ENCODE measurements around the gene UBAC1.

DNA sequence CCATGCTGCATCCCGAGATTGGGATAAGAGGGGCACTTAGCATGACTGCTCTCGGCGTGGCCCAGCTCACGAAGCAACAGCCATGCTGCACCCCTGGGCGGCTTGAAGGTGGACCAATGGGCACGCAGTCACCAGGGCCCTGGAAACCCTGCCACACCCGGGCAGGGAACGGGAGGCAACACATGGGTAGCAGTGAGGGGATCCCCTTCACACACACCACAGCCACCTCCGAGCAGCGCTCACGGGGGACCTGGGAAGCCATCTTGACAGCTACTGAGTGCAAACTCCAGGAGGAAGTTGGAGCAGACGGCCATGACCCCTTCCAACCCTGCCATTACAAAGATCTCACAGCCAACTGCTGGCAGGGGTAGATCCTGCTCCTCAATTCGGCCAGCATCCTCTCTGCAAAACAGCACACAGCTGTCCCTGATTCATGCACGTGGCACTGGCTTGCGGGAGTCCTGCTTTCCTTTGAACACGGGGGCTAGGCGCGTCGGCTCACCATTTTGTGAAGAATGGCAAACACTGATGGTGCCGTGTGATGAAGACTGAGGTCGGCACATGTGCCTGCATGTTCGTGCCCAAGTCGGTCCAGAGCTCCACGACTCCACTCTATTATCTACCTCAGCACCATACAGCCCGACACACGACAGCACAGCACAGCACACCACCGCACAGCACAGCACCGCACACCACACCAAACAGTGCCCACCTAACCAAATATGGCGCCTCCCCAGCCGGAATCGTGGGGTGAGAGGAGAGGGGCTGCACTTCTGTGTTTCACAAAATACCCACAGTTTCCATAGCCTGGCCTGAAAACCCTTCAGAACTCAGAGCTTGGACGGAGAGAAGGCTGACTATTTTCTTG lies 5.0 kb downstream of the UBAC1 start:
- TF ChIP-seq, protein P1, sequence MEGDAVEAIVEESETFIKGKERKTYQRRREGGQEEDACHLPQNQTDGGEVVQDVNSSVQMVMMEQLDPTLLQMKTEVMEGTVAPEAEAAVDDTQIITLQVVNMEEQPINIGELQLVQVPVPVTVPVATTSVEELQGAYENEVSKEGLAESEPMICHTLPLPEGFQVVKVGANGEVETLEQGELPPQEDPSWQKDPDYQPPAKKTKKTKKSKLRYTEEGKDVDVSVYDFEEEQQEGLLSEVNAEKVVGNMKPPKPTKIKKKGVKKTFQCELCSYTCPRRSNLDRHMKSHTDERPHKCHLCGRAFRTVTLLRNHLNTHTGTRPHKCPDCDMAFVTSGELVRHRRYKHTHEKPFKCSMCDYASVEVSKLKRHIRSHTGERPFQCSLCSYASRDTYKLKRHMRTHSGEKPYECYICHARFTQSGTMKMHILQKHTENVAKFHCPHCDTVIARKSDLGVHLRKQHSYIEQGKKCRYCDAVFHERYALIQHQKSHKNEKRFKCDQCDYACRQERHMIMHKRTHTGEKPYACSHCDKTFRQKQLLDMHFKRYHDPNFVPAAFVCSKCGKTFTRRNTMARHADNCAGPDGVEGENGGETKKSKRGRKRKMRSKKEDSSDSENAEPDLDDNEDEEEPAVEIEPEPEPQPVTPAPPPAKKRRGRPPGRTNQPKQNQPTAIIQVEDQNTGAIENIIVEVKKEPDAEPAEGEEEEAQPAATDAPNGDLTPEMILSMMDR (IDR thresholded peaks at IDR 0.05 in 4 of 5, conservative IDR thresholded peaks at IDR 0.05 in 1 of 5), result no peak
- peak in 1 of 2 donors; percentile 23 for TF ChIP-seq POLR2A (IDR thresholded peaks at IDR 0.05)

Data from gastrocnemius medialis (tissue), 4 donors.